Neutrophil (primary cell): ENCODE measurements around the gene BMPER.

Source experiments
- H3K27ac ChIP-seq: fragments of 200-600 bp; sonication (generic); 2 replicates; pipeline ENCODE4 v1.5.1; 2016; ENCODE audit warnings: mild to moderate bottlenecking, moderate library complexity
- H3K27me3 ChIP-seq: fragments of 200-600 bp; sonication (generic); 2 replicates; pipeline ENCODE4 v1.6.0; 2016; ENCODE audit warnings: mild to moderate bottlenecking
- H3K36me3 ChIP-seq: fragments of 200-600 bp; sonication (generic); 2 replicates; pipeline ENCODE4 v1.5.1; 2017
- H3K4me1 ChIP-seq, 2 experiments: fragments of 200-600 bp in 1 of 2; sonication (generic) in 1 of 2; 1 replicate in 1 of 2; 2 replicates in 1 of 2; pipeline versions ENCODE4 v1.5.1 to v1.6.1; 2013 to 2016; ENCODE audit warnings: low read depth in 1 of 2, low read length in 1 of 2, mild to moderate bottlenecking in 1 of 2, moderate library complexity in 1 of 2; ENCODE audit not compliant: control insufficient read depth in 1 of 2, insufficient read depth in 1 of 2
- H3K4me3 ChIP-seq, 2 experiments: fragments of 200-600 bp in 1 of 2; sonication (generic) in 1 of 2; 1 replicate in 1 of 2; 2 replicates in 1 of 2; pipeline ENCODE4 v1.5.1; 2013 to 2016; ENCODE audit warnings: low read depth in 1 of 2, low read length in 1 of 2, mild to moderate bottlenecking in 1 of 2, moderate library complexity in 1 of 2
- H3K9me3 ChIP-seq: fragments of 200-600 bp; sonication (generic); 2 replicates; pipeline ENCODE4 v1.5.1; 2016
- CTCF ChIP-seq: fragments of 200-600 bp; sonication (generic); IDR thresholded peaks from 2 replicates; pipeline ENCODE4 v1.5.1; 2016; ENCODE audit warnings: antibody characterized with exemption

Gene BMPER

DNA sequence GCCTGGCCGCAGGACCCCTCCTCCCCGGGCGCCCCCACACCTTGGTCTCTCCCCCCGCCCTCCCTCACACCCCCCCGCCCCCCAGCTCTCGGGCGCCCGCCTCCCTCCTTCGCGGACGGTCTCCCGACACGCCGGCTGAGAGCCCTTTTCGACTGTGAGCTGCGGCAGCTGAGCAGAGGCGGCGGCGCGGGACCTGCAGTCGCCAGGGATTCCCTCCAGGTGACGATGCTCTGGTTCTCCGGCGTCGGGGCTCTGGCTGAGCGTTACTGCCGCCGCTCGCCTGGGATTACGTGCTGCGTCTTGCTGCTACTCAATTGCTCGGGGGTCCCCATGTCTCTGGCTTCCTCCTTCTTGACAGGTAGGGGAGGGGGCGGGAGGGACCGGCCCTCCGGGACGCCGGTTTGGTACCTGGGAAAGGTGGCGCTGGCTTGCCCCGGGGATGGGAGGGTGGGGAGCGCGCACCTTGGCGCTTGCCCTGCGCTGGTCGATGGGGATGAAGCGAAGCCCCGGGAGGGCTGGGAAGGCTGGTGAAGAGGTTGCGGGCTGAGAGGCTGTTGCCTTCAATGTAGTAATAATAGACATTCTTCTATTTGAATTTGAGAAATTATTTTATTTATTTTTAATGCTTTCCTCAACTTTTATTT is at the start of gene BMPER:
TSS of gene BMPER (plus strand) at position 151 of the 644 bp plus-strand sequence. CDS start at position 226, 75 bp downstream.
- no peak within 1 kb of the TSS for H3K27ac ChIP-seq
- peaks cover 4 to 8% of the 10 kb centered on the region in 2 experiments for H3K4me1 ChIP-seq
- no peak for TF ChIP-seq CTCF
- no peaks in the 10 kb centered on the region for H3K9me3 ChIP-seq
- H3K4me3 ChIP-seq: no peak within 1 kb of the TSS
- H3K36me3 ChIP-seq: no peaks in the 10 kb centered on the region
- H3K27me3 ChIP-seq: peaks cover 98% of the 10 kb centered on the region

- no peak for TF ChIP-seq CTCF
Measured at GRCh38 chr7:33861947-33862346, 43.4 kb upstream of the BMPER start.

GRCh38 chr7:33862946-33863814 is 42.2 kb upstream of the BMPER start:
- no peak overlapping the region for H3K27ac ChIP-seq
- H3K36me3 ChIP-seq: no peaks in the 10 kb centered on the region
- no peak for TF ChIP-seq CTCF
- no peak overlapping the region for H3K4me3 ChIP-seq
- no peaks in the 10 kb centered on the region for H3K9me3 ChIP-seq
- H3K4me1 ChIP-seq: no peaks in the 10 kb centered on the region
- H3K27me3 ChIP-seq: no peaks in the 10 kb centered on the region

More at GRCh38 chr7:33861947-33862346, 43.4 kb upstream of the BMPER start:
- H3K4me1 ChIP-seq: no peaks in the 10 kb centered on the region
- no peaks in the 10 kb centered on the region for H3K9me3 ChIP-seq
- H3K36me3 ChIP-seq: no peaks in the 10 kb centered on the region
- H3K27me3 ChIP-seq: no peaks in the 10 kb centered on the region
- H3K27ac ChIP-seq: no peak overlapping the region
- H3K4me3 ChIP-seq: no peak overlapping the region

GRCh38 chr7:33868166-33868565 is 37.2 kb upstream of the BMPER start:
- H3K27ac ChIP-seq: no peak overlapping the region
- no peak overlapping the region for H3K4me3 ChIP-seq
- no peaks in the 10 kb centered on the region for H3K36me3 ChIP-seq

GRCh38 chr7:33869176-33869575 is 36.2 kb upstream of the BMPER start:
- Histone ChIP-seq H3K36me3 (no peaks in the 10 kb centered on the region), H3K27me3 (no peaks in the 10 kb centered on the region)

More at GRCh38 chr7:33868166-33868565, 37.2 kb upstream of the BMPER start:
- H3K4me1 ChIP-seq: no peaks in the 10 kb centered on the region
- H3K9me3 ChIP-seq: no peaks in the 10 kb centered on the region
- no peak for TF ChIP-seq CTCF
- no peaks in the 10 kb centered on the region for H3K27me3 ChIP-seq

More at GRCh38 chr7:33869176-33869575, 36.2 kb upstream of the BMPER start:
- Histone ChIP-seq H3K4me1 (no peaks in the 10 kb centered on the region), H3K27ac (no peak overlapping the region), H3K9me3 (no peaks in the 10 kb centered on the region), H3K4me3 (no peak overlapping the region)
- TF ChIP-seq CTCF: no peak
